Retinal pigment epithelial cell (primary cell): Measurements from ENCODE around the gene MRPL46.

Experiments
- DNase-seq: peaks from one replicate; pipeline ENCODE4 v3.0.0-alpha.2; 2010; ENCODE audit warnings: low read depth
- H3K4me3 ChIP-seq: 2 replicates; pipeline ENCODE4 v1.5.1; 2011; ENCODE audit warnings: mild to moderate bottlenecking, low read length, control low read depth, moderate library complexity
- CTCF ChIP-seq: conservative IDR thresholded peaks from 2 replicates; pipeline ENCODE4 v1.5.1; 2011; ENCODE audit warnings: low read depth, low read length, control low read depth, inconsistent platforms

The MRPL46 gene

GRCh38 chr15:88506628-88507027, 39.4 kb upstream of the MRPL46 start:
- DNase-seq, result no peak
- TF ChIP-seq CTCF, result no peak
- H3K4me3 ChIP-seq, result no peak overlapping the region

- TF ChIP-seq CTCF, result no peak
- DNase-seq, result no peak
- H3K4me3 ChIP-seq, result no peak overlapping the region
Measured at GRCh38 chr15:88505721-88506120, 38.5 kb upstream of the MRPL46 start.

GRCh38 chr15:88504445-88504844, 37.3 kb upstream of the MRPL46 start:
- no peak for TF ChIP-seq CTCF
- DNase-seq, result no peak
- no peak overlapping the region for H3K4me3 ChIP-seq

- no peak for DNase-seq
- TF ChIP-seq CTCF, result no peak
- H3K4me3 ChIP-seq, result no peak overlapping the region
Measured at GRCh38 chr15:88498996-88499395, 31.8 kb upstream of the MRPL46 start.

GRCh38 chr15:88497109-88497765, 30.0 kb upstream of the MRPL46 start:
- DNase-seq, result no peak
- no peak overlapping the region for H3K4me3 ChIP-seq
- TF ChIP-seq CTCF, result no peak

- TF ChIP-seq CTCF, result no peak
- DNase-seq, result no peak
- H3K4me3 ChIP-seq, result no peak overlapping the region
Measured at GRCh38 chr15:88493844-88494243, 26.7 kb upstream of the MRPL46 start.

- DNase-seq, result no peak
- H3K4me3 ChIP-seq, result no peak overlapping the region
- no peak for TF ChIP-seq CTCF
Measured at GRCh38 chr15:88491158-88491557, 24.0 kb upstream of the MRPL46 start.
